ENCODE results near the gene CYFIP1.

- TF ChIP-seq POLR2AphosphoS5 (IDR thresholded peaks at IDR 0.05; ENCODE audit: low read depth, low read length) (no peak), TAF1 (IDR thresholded peaks at IDR 0.05; ENCODE audit: borderline replicate concordance, insufficient read depth, low read length) (no peak)
Observed at GRCh38 chr15:22872936-22873701, 107.0 kb downstream of the CYFIP1 start.
